Chondrocyte (in vitro differentiated cells): ENCODE data around the gene ADCY5. TPM values are rescaled to one million over a fixed set of nuclear protein-coding genes. Genes with fewer than 3 reads are reported as not detected.

ENCODE experiments used
- DNase-seq: peaks from one replicate; pipeline ENCODE4 v3.0.0; 2021; ENCODE audit warnings: mixed read lengths, low spot score
- H3K27ac Mint-ChIP-seq: one replicate; pipeline ENCODE4 v1.8.0; 2021; ENCODE audit warnings: mild to moderate bottlenecking, moderate library complexity, mixed read lengths; ENCODE audit not compliant: unreplicated experiment
- H3K27me3 Mint-ChIP-seq: 2 replicates; pipeline ENCODE4 v1.8.0; 2021; ENCODE audit warnings: low read depth, mixed read lengths
- H3K36me3 Mint-ChIP-seq: 2 replicates; pipeline ENCODE4 v1.8.0; 2021; ENCODE audit warnings: low read depth, mixed read lengths
- H3K4me1 Mint-ChIP-seq: 2 replicates; pipeline ENCODE4 v1.8.0; 2021; ENCODE audit warnings: low read depth, mild to moderate bottlenecking, mixed read lengths
- H3K4me3 Mint-ChIP-seq: one replicate; pipeline ENCODE4 v1.8.0; 2021; ENCODE audit warnings: mild to moderate bottlenecking, moderate library complexity, mixed read lengths; ENCODE audit not compliant: unreplicated experiment
- H3K9me3 Mint-ChIP-seq: 2 replicates; pipeline ENCODE4 v1.8.0; 2021; ENCODE audit warnings: low read depth, mixed read lengths
- total RNA-seq: library from RNA; stranded (reverse); gene quantifications from 3 replicates; pipeline ENCODE4 v1.2.1, GENCODE V29; 2021
- TF ChIP-seq, protein P1 (sequence below): fragments of 200-600 bp; sonication (generic); IDR thresholded peaks from 2 replicates; pipeline ENCODE4 v1.5.0; 2021; ENCODE audit warnings: antibody characterized with exemption, mild to moderate bottlenecking, moderate library complexity

Gene ADCY5
- total RNA-seq, 1 donor from 2014 or later, result 8.0 TPM

DNA sequence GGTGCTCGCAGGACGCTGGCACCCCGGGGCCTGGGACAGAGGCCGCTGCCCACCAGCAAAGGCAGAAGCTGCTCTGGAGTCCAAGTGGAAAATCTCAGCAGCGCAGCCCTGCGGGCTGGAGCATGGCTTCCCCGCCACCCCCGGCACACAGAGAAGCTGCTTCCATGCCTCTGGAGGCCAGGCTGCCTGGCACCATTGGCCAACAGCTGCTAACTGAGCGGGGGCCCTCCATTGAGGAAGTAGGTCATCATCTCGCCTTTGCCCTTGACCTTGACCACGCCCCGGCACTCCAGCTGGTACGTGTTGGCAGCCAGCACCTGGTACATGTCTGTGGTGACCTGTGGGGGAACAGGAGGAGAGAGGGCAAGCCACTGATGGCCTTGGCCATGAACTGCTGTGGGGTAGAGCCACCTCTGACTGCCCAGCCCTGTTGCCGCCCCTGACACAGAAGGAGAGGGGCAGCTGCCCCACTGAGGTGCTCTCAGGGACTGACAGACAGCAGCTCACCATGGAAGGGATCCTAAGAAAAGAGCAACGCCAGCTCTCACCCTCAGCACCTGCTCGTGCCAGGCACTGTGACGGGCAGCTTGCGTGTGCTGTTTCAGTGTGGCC, 164.4 kb downstream of the ADCY5 start:
- Mint-ChIP-seq H3K4me3 (no peak overlapping the region), H3K36me3 (peaks cover 3% of the 10 kb centered on the region), H3K4me1 (no peaks in the 10 kb centered on the region), H3K27me3 (no peaks in the 10 kb centered on the region), H3K9me3 (no peaks in the 10 kb centered on the region), H3K27ac (no peak overlapping the region)
- TF ChIP-seq, protein P1, sequence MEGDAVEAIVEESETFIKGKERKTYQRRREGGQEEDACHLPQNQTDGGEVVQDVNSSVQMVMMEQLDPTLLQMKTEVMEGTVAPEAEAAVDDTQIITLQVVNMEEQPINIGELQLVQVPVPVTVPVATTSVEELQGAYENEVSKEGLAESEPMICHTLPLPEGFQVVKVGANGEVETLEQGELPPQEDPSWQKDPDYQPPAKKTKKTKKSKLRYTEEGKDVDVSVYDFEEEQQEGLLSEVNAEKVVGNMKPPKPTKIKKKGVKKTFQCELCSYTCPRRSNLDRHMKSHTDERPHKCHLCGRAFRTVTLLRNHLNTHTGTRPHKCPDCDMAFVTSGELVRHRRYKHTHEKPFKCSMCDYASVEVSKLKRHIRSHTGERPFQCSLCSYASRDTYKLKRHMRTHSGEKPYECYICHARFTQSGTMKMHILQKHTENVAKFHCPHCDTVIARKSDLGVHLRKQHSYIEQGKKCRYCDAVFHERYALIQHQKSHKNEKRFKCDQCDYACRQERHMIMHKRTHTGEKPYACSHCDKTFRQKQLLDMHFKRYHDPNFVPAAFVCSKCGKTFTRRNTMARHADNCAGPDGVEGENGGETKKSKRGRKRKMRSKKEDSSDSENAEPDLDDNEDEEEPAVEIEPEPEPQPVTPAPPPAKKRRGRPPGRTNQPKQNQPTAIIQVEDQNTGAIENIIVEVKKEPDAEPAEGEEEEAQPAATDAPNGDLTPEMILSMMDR, result no peak
- DNase-seq, result no peak

DNA sequence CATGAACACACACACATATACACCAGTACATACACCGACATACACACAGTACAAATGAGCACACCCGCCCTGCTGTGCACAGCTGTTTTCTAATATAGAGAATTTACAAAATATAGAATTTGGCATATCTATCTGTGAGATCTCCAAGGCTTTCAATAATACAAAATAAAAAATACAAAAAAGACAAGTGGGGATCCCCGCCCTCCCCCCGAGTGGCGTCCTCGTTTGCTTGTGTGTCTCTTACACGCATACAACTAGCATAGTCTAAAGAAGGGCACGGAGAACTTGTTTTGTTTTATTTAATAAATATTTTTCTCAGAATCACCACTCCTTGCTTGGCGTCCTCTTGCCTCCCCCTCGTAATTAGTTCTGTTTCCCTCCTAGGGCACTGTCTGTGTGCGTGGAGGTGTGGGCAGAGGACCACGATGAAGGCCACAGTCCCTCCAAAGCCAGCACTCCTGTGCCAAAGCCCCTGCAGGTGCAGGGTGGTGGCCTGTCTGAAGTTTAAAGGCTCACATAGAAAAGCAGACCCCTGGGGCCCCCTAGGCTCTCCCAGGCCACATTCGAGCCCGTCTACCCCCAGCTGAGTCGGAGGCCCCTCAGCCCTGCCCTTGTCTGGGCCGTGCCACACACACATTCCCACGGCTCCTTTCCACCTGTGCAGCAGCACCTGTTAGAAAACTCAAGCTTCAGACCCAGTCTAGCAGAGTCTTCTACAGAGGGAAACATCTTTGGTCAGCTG, 165.1 kb downstream of the ADCY5 start:
- TF ChIP-seq, protein P1, result no peak
- Mint-ChIP-seq H3K9me3 (no peaks in the 10 kb centered on the region), H3K27ac (no peak overlapping the region), H3K4me3 (no peak overlapping the region), H3K27me3 (no peaks in the 10 kb centered on the region), H3K36me3 (peaks cover 3% of the 10 kb centered on the region), H3K4me1 (no peaks in the 10 kb centered on the region)
- DNase-seq, result no peak

DNA sequence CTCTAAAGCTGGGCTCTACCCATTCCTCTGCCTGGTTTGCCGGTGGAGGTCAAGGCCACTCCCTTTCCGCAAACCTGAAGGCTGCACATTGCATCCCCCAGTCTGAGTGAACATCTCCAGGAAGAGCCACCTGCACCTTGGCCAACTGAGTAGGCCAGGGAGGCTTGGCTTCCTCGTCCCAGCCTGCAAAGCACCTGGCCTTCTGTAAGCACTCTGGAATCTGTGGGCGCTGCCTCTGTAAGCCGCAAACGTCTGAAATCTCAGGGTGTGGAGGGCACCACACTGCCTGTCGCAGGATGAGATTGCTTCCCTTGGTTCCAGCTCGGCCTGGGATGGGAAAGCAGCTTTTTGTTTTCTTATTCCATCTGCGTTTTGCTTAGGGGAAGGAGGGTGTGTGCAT, 165.8 kb downstream of the ADCY5 start:
- Mint-ChIP-seq H3K27ac (no peak overlapping the region), H3K9me3 (no peaks in the 10 kb centered on the region), H3K4me3 (no peak overlapping the region), H3K36me3 (peaks cover 3% of the 10 kb centered on the region), H3K4me1 (no peaks in the 10 kb centered on the region), H3K27me3 (no peaks in the 10 kb centered on the region)
- TF ChIP-seq, protein P1, result no peak
- DNase-seq, result no peak

DNA sequence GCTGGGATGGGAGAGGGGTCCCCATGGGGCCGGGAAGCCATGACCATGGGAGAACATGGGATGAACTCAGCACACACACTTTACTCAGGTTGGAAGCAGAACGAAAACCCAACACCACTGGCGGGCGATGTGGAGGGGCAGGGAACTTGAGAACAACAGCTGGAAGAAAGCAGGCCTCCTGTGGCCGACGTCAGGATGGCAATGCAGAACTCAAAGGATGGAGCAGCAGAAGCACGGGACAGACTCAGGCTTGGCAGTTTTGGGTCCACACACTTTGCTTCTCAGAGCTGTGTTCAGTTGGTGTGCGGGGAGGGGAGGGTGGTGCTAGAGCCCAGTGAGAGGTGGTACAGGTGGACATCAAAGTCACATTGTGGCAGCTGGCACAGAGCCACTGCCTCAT, 166.4 kb downstream of the ADCY5 start:
- Mint-ChIP-seq H3K36me3 (peaks cover 3% of the 10 kb centered on the region), H3K4me3 (no peak overlapping the region), H3K4me1 (no peaks in the 10 kb centered on the region), H3K27me3 (no peaks in the 10 kb centered on the region), H3K9me3 (no peaks in the 10 kb centered on the region), H3K27ac (no peak overlapping the region)
- TF ChIP-seq, protein P1, result no peak
- DNase-seq, result peak; percentile 54

DNA sequence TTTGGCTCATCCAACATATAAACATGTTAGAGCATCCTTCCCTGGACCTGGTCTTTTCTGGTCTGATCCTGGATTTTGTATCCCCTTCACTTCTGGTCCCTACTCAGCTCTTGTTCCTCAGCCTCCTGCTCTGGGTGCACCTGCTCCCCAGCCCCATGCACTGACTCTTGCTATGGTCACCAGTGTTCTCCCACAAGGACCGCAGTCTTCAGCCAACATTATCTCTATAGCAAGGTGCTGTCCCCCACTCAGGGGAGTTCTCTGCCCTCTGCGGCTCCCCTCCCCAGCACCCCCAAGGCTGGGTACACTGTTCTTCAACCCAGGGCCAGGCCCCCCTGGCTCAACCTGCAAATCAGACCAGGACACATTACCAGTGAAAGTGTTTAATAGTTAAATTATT, 167.0 kb downstream of the ADCY5 start:
- Mint-ChIP-seq H3K27me3 (no peaks in the 10 kb centered on the region), H3K4me1 (no peaks in the 10 kb centered on the region), H3K9me3 (no peaks in the 10 kb centered on the region), H3K27ac (no peak overlapping the region), H3K36me3 (peaks cover 3% of the 10 kb centered on the region), H3K4me3 (no peak overlapping the region)
- DNase-seq, result peak; percentile 18
- TF ChIP-seq, protein P1, result no peak
